ENCODE results near the gene TGIF1. TPM values are rescaled to one million over a fixed set of nuclear protein-coding genes. Genes with fewer than 3 reads are reported as not detected.
"Not testable (repeated sequence)": the region's sequence is repeated elsewhere in the genome, so short reads cannot be mapped to it uniquely, and the experiment has no call there.

Gene TGIF1
- total and polyA plus RNA-seq, 5 donors from 2014 or later: 37.3 to 86.8 (median 43.5) TPM

DNA sequence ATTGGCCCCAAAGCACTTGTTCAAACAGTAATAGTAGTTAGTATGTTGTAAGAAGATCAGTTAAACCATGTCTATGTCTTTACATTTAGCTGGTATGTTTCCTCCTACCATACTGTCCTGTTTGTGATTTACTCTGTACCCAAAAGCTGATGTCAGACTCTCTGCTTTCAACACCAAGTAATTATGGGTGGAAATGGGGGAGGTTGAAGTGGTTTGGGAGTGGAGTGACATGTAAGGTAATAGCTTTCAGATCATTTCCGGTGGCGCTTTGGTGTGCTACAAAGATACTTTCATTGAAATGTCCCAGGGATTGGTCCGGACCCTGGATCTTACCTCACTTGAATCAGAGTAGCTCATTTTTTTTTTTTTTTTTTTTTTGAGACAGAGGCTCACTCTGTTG is 39.7 kb upstream of the TGIF1 start:
- Mint-ChIP-seq H3K27ac (no peak overlapping the region), H3K4me1 (peaks cover 0 to 26% (median 3%) of the 10 kb centered on the region in 4 donors), H3K4me3 (no peak overlapping the region), H3K36me3 (no peaks in the 10 kb centered on the region), H3K9me3 (peaks cover 0 to 2% (median 0%) of the 10 kb centered on the region in 7 donors), H3K27me3 (no peaks in the 10 kb centered on the region)
- Histone ChIP-seq H3K27me3 (ENCODE audit: control insufficient read depth, insufficient read depth, low read length) (no peaks in the 10 kb centered on the region), H3K4me1 (ENCODE audit: control insufficient read depth, insufficient read depth, low read length, poor library complexity, severe bottlenecking) (no peaks in the 10 kb centered on the region), H3K27ac (ENCODE audit: insufficient read depth, low read length, poor library complexity, severe bottlenecking) (no peak overlapping the region), H3K36me3 (ENCODE audit: control insufficient read depth, insufficient read depth, low read length) (no peaks in the 10 kb centered on the region), H3K4me3 (ENCODE audit: low read depth, low read length) (no peak overlapping the region), H3K9me3 (ENCODE audit: control insufficient read depth in 2 of 2, low read length in 2 of 2) (no peaks in the 10 kb centered on the region)
- ATAC-seq (ENCODE audit: low read depth in 2 of 2) (no peak), DNase-seq (no peak)

DNA sequence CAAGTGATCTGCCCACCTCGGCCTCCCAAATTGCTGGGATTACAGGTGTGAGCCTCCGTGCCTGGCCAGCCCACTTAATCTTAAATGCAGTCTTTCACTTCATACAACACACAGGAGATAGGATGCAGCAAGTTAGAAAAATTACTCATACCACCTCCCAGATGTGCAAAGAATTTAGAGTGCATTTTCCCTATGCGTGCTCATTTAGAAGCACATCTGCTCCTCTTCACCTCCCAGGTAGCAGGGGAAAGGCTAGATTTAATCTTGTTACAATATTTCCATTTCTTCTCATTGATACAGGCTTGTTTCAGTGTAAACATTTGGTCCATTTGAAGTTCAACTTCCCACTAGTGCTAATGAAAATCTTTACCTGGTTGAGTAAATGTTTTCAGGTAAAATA is 39.1 kb upstream of the TGIF1 start:
- not testable (repeated sequence) for DNase-seq; H3K4me1 ChIP-seq (ENCODE audit: control insufficient read depth, insufficient read depth, low read length, poor library complexity, severe bottlenecking); H3K4me3 ChIP-seq (ENCODE audit: low read depth, low read length); H3K4me3 Mint-ChIP-seq; H3K27ac ChIP-seq (ENCODE audit: insufficient read depth, low read length, poor library complexity, severe bottlenecking); H3K36me3 ChIP-seq (ENCODE audit: control insufficient read depth, insufficient read depth, low read length); H3K27me3 ChIP-seq (ENCODE audit: control insufficient read depth, insufficient read depth, low read length); ATAC-seq (ENCODE audit: low read depth in 2 of 2); H3K9me3 Mint-ChIP-seq; H3K9me3 ChIP-seq (ENCODE audit: control insufficient read depth in 2 of 2, low read length in 2 of 2); H3K27me3 Mint-ChIP-seq; H3K36me3 Mint-ChIP-seq
- H3K4me1 Mint-ChIP-seq: peaks cover 0 to 21% (median 1%) of the 10 kb centered on the region in 4 donors
- H3K27ac Mint-ChIP-seq: peak overlapping the region in 1 of 3 donors; percentile 65

DNA sequence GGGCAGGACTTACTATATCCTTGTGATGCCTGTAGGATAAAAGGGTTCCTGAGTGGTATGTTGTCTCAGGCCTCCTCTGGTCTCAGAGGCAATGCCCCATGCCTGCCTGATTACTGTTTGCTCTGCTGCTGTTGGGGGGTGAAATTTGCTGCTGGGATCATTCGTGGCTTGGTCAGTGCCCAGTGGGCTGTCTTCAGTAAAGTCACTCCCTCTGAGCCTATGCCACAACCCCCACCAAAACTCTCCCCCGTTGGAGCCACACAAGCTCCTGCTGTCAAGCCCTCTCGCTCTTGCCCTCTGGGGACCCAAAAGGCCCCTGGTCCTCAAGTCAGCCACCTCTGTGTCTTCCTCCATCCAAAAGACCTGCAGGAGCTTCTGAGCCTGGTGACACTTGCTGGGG is 38.6 kb upstream of the TGIF1 start:
- Mint-ChIP-seq H3K4me3 (peak overlapping the region in 1 of 4 donors; percentile 16), H3K4me1 (peaks cover 0 to 17% (median 0%) of the 10 kb centered on the region in 4 donors), H3K27me3 (no peaks in the 10 kb centered on the region), H3K36me3 (no peaks in the 10 kb centered on the region), H3K9me3 (peaks cover 0 to 2% (median 0%) of the 10 kb centered on the region in 7 donors), H3K27ac (peak overlapping the region in 1 of 3 donors; percentile 65)
- Histone ChIP-seq H3K36me3 (ENCODE audit: control insufficient read depth, insufficient read depth, low read length) (no peaks in the 10 kb centered on the region), H3K4me3 (ENCODE audit: low read depth, low read length) (peak overlapping the region; percentile 7), H3K4me1 (ENCODE audit: control insufficient read depth, insufficient read depth, low read length, poor library complexity, severe bottlenecking) (no peaks in the 10 kb centered on the region), H3K9me3 (ENCODE audit: control insufficient read depth in 2 of 2, low read length in 2 of 2) (no peaks in the 10 kb centered on the region), H3K27ac (ENCODE audit: insufficient read depth, low read length, poor library complexity, severe bottlenecking) (no peak overlapping the region), H3K27me3 (ENCODE audit: control insufficient read depth, insufficient read depth, low read length) (no peaks in the 10 kb centered on the region)
- ATAC-seq (ENCODE audit: low read depth in 2 of 2): no peak
- DNase-seq: no peak

DNA sequence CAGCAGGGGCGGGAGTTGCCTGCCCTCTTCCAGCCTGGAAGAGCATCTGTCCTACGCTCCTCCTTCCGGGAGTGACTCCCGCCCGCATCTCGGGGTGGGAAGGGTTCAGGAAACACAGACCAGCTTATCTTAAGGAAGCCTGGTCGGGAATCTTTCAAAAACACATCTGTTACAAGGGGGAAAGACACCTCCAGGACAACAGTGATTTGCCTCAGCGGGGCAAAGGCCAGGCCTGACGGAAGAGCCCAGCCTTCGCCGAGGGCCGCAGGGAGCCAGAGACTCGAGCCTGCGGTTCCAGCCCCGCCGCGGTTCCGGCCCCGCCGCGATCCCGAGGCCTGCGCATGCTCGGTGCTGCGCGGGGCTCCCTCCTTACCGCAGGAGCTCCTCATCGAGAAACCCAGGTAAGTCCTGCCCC is 38.1 kb upstream of the TGIF1 start:
- H3K36me3 ChIP-seq (ENCODE audit: control insufficient read depth, insufficient read depth, low read length): no peaks in the 10 kb centered on the region
- DNase-seq (peak in 1 of 3 donors; percentile 25), ATAC-seq (ENCODE audit: low read depth in 2 of 2) (peak in 1 of 2 donors; percentile 28)
- no peak overlapping the region for H3K27ac ChIP-seq (ENCODE audit: insufficient read depth, low read length, poor library complexity, severe bottlenecking)
- H3K36me3 Mint-ChIP-seq: no peaks in the 10 kb centered on the region
- peaks cover 0 to 15% (median 0%) of the 10 kb centered on the region in 4 donors for H3K4me1 Mint-ChIP-seq
- no peaks in the 10 kb centered on the region for H3K9me3 ChIP-seq (ENCODE audit: control insufficient read depth in 2 of 2, low read length in 2 of 2)
- H3K4me1 ChIP-seq (ENCODE audit: control insufficient read depth, insufficient read depth, low read length, poor library complexity, severe bottlenecking): no peaks in the 10 kb centered on the region
- peaks cover 0 to 1% (median 0%) of the 10 kb centered on the region in 7 donors for H3K9me3 Mint-ChIP-seq
- peak overlapping the region; percentile 7 for H3K4me3 ChIP-seq (ENCODE audit: low read depth, low read length)
- peak overlapping the region in 1 of 3 donors; percentile 65 for H3K27ac Mint-ChIP-seq
- no peaks in the 10 kb centered on the region for H3K27me3 Mint-ChIP-seq
- H3K27me3 ChIP-seq (ENCODE audit: control insufficient read depth, insufficient read depth, low read length): no peaks in the 10 kb centered on the region
- peak overlapping the region in 2 of 4 donors; percentile 36 to 78 for H3K4me3 Mint-ChIP-seq

DNA sequence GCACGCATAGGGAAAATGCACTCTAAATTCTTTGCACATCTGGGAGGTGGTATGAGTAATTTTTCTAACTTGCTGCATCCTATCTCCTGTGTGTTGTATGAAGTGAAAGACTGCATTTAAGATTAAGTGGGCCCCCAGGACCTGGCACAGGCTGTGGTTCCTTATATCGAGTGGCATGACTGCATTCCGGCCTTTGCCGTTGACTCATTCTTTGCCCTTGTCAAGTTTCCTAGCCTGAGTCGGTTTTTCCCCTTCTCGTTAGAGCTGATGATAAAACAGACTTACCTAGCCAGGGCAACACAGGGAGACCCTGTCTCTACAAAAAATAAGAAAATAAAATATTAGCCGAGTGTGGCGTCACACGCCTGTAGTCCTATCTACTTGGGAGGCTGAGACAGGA is 37.4 kb upstream of the TGIF1 start:
- Mint-ChIP-seq H3K27ac (peak overlapping the region in 1 of 3 donors; percentile 65), H3K4me3 (peak overlapping the region in 3 of 4 donors; percentile 21 to 78 (median 36)), H3K4me1 (peaks cover 0 to 15% (median 0%) of the 10 kb centered on the region in 4 donors)
- H3K36me3 ChIP-seq (ENCODE audit: control insufficient read depth, insufficient read depth, low read length); H3K9me3 Mint-ChIP-seq; DNase-seq; ATAC-seq (ENCODE audit: low read depth in 2 of 2); H3K36me3 Mint-ChIP-seq; H3K9me3 ChIP-seq (ENCODE audit: control insufficient read depth in 2 of 2, low read length in 2 of 2); H3K4me1 ChIP-seq (ENCODE audit: control insufficient read depth, insufficient read depth, low read length, poor library complexity, severe bottlenecking); H3K4me3 ChIP-seq (ENCODE audit: low read depth, low read length); H3K27me3 ChIP-seq (ENCODE audit: control insufficient read depth, insufficient read depth, low read length); H3K27me3 Mint-ChIP-seq; H3K27ac ChIP-seq (ENCODE audit: insufficient read depth, low read length, poor library complexity, severe bottlenecking): not testable (repeated sequence)

DNA sequence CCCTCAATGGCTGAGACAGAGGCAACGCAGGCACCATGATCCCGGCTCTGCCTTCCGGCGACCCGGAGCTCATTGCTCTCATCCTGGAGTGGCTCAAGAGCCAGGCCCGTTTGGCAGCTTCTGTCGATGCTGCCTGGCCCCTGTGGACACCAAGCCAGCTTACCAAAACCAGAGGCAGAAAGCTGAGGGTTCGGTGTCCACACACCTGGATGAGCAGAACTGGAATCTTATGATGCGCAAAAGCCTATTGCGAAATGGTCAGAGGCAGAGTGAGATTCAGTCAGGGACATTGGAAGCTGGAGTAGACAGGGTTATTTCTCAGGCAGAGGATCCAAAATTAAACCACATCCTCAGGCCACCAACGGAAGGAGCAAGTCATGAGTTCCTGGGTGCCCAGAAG is 34.9 kb upstream of the TGIF1 start:
- peaks cover 0 to 3% (median 0%) of the 10 kb centered on the region in 7 donors for H3K9me3 Mint-ChIP-seq
- no peak for ATAC-seq (ENCODE audit: low read depth in 2 of 2)

DNA sequence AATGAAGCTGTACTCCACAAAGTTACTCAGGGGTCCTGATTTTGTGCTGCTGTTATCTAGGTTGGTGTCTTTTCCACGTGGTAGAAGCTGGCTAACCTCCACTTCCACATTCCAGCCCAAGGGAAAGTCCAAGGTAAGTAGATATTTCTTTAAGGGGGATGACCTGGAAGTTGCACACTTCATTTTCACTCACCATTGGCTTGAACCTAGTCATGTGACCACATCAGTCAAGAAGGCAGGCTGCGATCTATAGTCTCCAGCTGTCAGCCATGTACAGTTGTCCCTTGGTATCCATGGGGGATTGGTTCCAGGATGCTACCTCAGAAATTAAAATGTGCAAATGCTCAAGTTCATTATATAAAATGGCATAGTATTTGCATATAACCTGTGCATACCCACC is 31.9 kb upstream of the TGIF1 start:
- Mint-ChIP-seq H3K36me3 (no peaks in the 10 kb centered on the region), H3K9me3 (peaks cover 0 to 5% (median 0%) of the 10 kb centered on the region in 7 donors)

More for the DNA sequence above, 34.9 kb upstream of the TGIF1 start:
- no peaks in the 10 kb centered on the region for H3K9me3 ChIP-seq (ENCODE audit: control insufficient read depth in 2 of 2, low read length in 2 of 2)
- H3K4me3 ChIP-seq (ENCODE audit: low read depth, low read length): no peak overlapping the region
- H3K4me1 Mint-ChIP-seq: peaks cover 0 to 15% (median 0%) of the 10 kb centered on the region in 4 donors
- H3K4me1 ChIP-seq (ENCODE audit: control insufficient read depth, insufficient read depth, low read length, poor library complexity, severe bottlenecking): no peaks in the 10 kb centered on the region
- no peaks in the 10 kb centered on the region for H3K36me3 ChIP-seq (ENCODE audit: control insufficient read depth, insufficient read depth, low read length)
- no peaks in the 10 kb centered on the region for H3K27me3 ChIP-seq (ENCODE audit: control insufficient read depth, insufficient read depth, low read length)
- DNase-seq: no peak
- H3K4me3 Mint-ChIP-seq: no peak overlapping the region
- no peak overlapping the region for H3K27ac ChIP-seq (ENCODE audit: insufficient read depth, low read length, poor library complexity, severe bottlenecking)
- H3K27me3 Mint-ChIP-seq: peaks cover 6% of the 10 kb centered on the region
- H3K36me3 Mint-ChIP-seq: no peaks in the 10 kb centered on the region
- no peak overlapping the region for H3K27ac Mint-ChIP-seq

DNA sequence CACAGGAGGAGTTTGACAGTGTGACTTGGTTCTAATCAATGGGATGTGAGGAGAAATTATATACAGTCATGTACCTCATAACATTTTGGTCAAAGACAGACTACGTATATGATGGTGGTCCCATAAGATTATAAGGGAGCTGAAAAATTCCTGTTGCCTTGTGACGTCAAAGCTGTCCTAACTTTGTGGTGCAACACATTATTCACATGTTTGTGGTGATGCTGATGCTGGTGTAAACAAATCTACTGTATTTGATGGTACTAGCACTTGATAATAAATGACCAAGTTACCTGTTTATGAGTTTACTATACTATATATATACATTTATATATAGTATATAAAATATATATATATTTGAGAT is 29.1 kb upstream of the TGIF1 start:
- no peak overlapping the region for H3K4me3 ChIP-seq (ENCODE audit: low read depth, low read length)
- Mint-ChIP-seq H3K4me1 (no peaks in the 10 kb centered on the region), H3K36me3 (no peaks in the 10 kb centered on the region), H3K27ac (no peak overlapping the region), H3K4me3 (no peak overlapping the region), H3K27me3 (peaks cover 6% of the 10 kb centered on the region), H3K9me3 (peaks cover 0 to 5% (median 0%) of the 10 kb centered on the region in 7 donors)
- H3K4me1 ChIP-seq (ENCODE audit: control insufficient read depth, insufficient read depth, low read length, poor library complexity, severe bottlenecking): no peaks in the 10 kb centered on the region
- H3K36me3 ChIP-seq (ENCODE audit: control insufficient read depth, insufficient read depth, low read length): no peaks in the 10 kb centered on the region
- ATAC-seq (ENCODE audit: low read depth in 2 of 2) (no peak), DNase-seq (no peak)
- H3K27me3 ChIP-seq (ENCODE audit: control insufficient read depth, insufficient read depth, low read length): no peaks in the 10 kb centered on the region
- no peak overlapping the region for H3K27ac ChIP-seq (ENCODE audit: insufficient read depth, low read length, poor library complexity, severe bottlenecking)
- no peaks in the 10 kb centered on the region for H3K9me3 ChIP-seq (ENCODE audit: control insufficient read depth in 2 of 2, low read length in 2 of 2)

More for the DNA sequence above, 31.9 kb upstream of the TGIF1 start:
- H3K4me1 Mint-ChIP-seq: no peaks in the 10 kb centered on the region
- Histone ChIP-seq H3K9me3 (ENCODE audit: control insufficient read depth in 2 of 2, low read length in 2 of 2) (no peaks in the 10 kb centered on the region), H3K4me3 (ENCODE audit: low read depth, low read length) (no peak overlapping the region), H3K27ac (ENCODE audit: insufficient read depth, low read length, poor library complexity, severe bottlenecking) (no peak overlapping the region), H3K36me3 (ENCODE audit: control insufficient read depth, insufficient read depth, low read length) (no peaks in the 10 kb centered on the region), H3K27me3 (ENCODE audit: control insufficient read depth, insufficient read depth, low read length) (no peaks in the 10 kb centered on the region), H3K4me1 (ENCODE audit: control insufficient read depth, insufficient read depth, low read length, poor library complexity, severe bottlenecking) (no peaks in the 10 kb centered on the region)
- H3K27me3 Mint-ChIP-seq: peaks cover 6% of the 10 kb centered on the region
- ATAC-seq (ENCODE audit: low read depth in 2 of 2): no peak
- no peak for DNase-seq
- H3K4me3 Mint-ChIP-seq: no peak overlapping the region
- no peak overlapping the region for H3K27ac Mint-ChIP-seq
